C4-2B (cell line): ENCODE measurements around the gene NFAM1.

Source experiments
- CTCF ChIP-seq: fragments of 450-650 bp; conservative IDR thresholded peaks from 2 replicates; pipeline ENCODE4 v1.5.1; 2017; ENCODE audit warnings: mild to moderate bottlenecking
- ZFX ChIP-seq: fragments of 450-650 bp; IDR thresholded peaks from 2 replicates; pipeline ENCODE4 v1.6.1; 2017

GRCh38 chr22:42459287-42460063 lies 27.3 kb upstream of the NFAM1 start:
- TF ChIP-seq CTCF: no peak
- no peak for TF ChIP-seq ZFX
